HUDEP-2 (cell line): ENCODE measurements around the gene TGFB1.
"Not testable (repeated sequence)": the region's sequence is repeated elsewhere in the genome, so short reads cannot be mapped to it uniquely, and the experiment has no call there.

ENCODE experiments used
- DNase-seq, 76 experiments: peaks; one replicate each; lab custom pipeline; 2025; ENCODE audit not compliant: unreplicated experiment in 76 of 76; lab: John Stamatoyannopoulos, UW

TGFB1 gene

GRCh38 chr19:41350735-41351338, 2.9 kb downstream of the TGFB1 start:
- peak in 35 of 76 experiments; percentile 18 to 63 (median 35) for DNase-seq

DNA sequence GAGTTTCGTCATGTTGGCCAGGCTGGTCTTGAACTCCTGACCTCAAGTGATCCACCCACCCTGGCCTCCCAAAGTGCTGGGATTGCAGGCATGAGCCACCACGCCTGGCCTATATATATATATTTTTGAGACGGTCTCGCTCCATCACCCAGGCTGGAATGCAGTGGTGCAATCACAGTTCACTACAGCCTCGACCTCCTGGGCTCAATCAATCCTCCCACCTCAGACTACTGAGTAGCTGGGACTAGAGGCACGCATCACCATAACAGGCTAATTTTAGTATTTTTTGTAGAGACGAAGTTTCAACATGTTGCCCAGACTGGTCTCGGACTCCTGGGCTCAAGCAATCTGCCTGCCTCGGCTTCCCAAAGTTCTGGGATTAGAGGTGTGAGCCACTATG, 6.8 kb downstream of the TGFB1 start:
- not testable (repeated sequence) for DNase-seq

DNA sequence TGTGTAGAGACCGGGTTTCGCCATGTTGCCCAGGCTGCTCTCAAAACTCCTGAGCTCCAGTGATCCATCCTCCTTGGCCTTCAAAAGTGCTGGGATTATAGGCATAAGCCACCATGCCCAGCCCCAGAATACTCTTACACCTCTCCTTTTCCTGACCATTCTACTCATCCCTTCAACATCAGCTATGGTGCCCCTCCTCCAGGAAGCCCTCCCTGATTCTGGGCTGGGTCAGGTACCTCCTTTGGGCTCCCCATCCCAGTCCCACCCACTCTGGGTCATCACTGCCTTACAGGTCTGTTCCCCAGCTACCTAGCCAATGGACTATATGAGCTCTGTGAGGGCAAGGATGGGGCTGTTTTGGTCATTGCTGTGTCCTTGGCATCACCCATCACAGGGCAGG, 9.6 kb downstream of the TGFB1 start:
- no peak for DNase-seq

DNA sequence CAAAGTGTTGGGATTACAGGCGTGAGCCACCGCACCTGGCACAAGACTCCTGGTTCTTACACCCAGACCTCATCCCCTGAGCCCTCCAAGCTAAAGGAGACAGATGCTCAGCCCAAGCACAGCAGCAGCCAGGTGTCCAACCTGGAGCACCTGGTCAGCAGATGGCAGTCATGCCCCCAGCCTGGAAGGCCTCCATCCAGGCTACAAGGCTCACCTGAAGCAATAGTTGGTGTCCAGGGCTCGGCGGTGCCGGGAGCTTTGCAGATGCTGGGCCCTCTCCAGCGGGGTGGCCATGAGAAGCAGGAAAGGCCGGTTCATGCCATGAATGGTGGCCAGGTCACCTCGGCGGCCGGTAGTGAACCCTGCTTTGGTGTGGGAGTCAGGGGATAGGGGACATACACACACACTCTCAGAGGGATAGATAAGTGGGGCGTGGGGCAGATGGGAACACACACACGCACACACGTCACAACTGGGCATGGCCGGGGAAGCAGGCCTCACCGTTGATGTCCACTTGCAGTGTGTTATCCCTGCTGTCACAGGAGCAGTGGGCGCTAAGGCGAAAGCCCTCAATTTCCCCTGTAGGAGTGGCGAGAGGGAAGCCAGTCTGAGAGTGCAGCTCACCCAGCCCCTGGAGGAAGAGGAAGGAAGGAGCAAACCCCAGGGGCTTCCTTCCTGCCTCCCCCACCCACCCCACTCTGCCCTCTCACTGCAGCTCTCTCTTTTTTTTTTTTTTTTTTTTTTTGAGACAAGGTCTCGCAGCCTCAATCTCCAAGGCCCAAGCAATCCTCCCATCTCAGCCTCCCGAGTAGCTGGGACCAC, 11.8 kb downstream of the TGFB1 start:
- DNase-seq = no peak

DNA sequence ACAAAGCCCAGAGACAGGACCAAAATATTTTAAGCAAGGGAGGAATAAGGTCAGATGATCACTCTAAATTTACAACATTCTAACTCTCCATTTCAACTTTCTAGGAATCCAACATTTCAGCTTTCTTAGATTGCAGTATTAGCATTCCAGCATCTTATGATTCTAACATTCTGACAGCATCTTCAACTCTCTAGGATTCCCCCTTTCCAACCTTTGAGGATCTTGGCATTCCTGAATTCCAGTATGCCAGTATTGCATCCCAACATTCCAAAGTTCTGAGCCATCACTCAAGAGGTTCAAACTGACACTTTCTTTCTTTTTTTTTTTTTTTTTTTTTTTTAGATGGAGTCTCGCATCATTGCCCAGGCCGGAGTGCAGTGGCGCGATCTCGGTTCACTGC, 13.8 kb downstream of the TGFB1 start:
- DNase-seq = no peak

DNA sequence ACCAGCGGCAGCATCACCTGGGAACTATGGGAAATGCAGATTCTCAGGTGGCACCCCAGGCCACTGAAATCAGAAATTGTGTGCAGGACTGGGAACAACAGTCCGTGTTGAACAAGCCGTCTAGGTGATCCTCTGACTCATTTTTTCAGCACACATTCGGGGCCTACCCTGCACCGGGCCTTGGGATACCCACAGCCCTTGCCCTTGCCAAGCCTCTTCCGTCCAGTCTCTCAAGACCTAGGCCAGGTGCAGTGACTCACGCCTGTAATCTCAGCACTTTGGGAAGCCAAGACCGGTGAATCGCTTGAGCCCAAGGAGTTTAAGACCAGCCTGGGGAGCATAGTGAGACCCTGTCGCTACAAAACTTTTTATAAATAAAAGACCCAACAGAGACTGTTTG, 18.3 kb downstream of the TGFB1 start:
- DNase-seq = no peak

GRCh38 chr19:41334793-41335192, 18.9 kb downstream of the TGFB1 start:
- no peak for DNase-seq

DNA sequence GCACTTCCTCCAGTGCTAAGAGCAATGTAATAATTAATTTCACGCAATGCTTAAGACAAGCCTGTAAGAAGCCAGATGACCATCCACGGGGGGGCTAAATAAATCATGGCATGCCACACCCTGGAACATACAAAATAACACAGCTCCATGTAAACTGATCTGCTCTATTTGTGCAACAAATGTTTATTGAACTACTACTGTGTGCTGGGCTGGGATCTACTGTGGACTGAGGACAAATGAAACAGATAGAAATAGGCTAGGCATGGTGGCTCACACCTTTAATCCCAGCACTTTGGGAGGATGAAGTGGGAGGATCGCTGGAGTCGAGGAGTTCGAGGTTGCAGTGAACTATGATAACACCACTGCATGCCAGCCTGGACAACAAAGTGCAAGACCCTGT, 21.3 kb downstream of the TGFB1 start:
- no peak for DNase-seq

GRCh38 chr19:41332000-41332399, 21.7 kb downstream of the TGFB1 start:
- no peak for DNase-seq

- no peak for DNase-seq
Measured at GRCh38 chr19:41330946-41331678, 22.6 kb downstream of the TGFB1 start.

DNA sequence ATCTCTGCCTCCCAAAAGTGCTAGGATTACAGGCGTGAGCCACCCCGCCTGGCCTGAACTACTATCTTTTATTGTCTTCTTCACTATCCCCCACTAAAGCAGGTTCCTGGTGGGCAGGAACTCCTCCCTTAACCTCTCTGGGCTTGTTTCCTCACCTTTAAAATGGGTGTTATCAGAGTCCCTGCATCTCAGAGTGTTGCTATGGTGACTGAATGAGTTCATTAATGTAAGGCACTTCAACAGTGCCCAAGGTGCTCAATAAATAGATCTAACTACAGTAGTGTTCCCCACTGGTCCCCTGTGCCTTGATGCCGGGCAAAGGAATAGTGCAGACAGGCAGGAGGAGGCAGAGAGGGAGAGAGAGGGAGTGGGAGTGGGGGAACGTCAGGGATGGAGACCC, 23.2 kb downstream of the TGFB1 start:
- DNase-seq = no peak

DNA sequence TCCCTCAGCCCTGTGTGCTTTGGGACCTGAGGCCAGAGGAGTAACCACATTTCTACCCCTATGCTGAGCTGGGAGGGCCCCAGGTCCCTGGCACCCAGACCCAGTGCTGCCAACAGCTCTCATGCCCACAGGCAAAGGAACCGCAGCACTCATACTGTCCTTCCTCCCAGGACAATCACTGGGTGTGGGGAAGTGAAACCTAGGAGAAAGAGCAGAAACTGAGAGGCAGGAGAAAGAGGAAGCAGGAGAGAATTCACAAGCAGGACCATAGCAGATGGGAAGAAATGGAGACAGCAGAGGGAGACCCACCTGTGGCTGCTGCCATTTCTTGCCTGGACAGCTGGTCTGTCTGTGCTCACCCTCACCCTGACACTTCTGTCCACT, 24.9 kb downstream of the TGFB1 start:
- DNase-seq = no peak

- no peak for DNase-seq
Measured at GRCh38 chr19:41328157-41328841, 25.4 kb downstream of the TGFB1 start.

- DNase-seq = peak in 66 of 76 experiments; percentile 35 to 89 (median 73)
Measured at GRCh38 chr19:41327576-41328156, 26.1 kb downstream of the TGFB1 start.

DNA sequence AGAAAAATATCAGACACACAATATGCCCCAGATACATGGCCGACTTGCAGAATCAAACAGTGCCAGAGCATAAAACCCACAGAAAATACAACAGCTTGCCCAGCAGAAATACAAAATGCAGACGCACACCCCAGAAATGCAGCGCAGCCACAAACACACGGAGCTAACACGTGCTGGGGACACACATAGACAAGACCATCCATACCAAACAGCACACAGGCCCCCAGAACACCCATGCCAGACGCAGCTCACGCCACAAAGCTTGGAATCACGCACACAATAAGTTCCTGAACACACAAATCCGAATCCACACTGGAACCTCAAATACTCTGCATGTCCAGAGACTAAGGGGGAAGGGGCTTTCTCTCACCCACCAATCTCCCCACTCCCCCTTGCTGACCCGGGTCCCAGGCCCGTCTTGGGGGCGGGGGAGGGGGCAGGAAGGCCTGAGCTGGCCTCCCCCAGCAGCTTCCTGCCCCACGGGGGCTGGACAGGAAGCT, 26.6 kb downstream of the TGFB1 start:
- peak in 1 of 76 experiments; percentile 39 for DNase-seq

- peak in 1 of 76 experiments; percentile 12 for DNase-seq
Measured at GRCh38 chr19:41325947-41326706, 27.6 kb downstream of the TGFB1 start.

- no peak for DNase-seq
Measured at GRCh38 chr19:41325640-41325946, 28.1 kb downstream of the TGFB1 start.

- peak in 8 of 76 experiments; percentile 16 to 50 (median 22) for DNase-seq
Measured at GRCh38 chr19:41324921-41325639, 28.6 kb downstream of the TGFB1 start.

DNA sequence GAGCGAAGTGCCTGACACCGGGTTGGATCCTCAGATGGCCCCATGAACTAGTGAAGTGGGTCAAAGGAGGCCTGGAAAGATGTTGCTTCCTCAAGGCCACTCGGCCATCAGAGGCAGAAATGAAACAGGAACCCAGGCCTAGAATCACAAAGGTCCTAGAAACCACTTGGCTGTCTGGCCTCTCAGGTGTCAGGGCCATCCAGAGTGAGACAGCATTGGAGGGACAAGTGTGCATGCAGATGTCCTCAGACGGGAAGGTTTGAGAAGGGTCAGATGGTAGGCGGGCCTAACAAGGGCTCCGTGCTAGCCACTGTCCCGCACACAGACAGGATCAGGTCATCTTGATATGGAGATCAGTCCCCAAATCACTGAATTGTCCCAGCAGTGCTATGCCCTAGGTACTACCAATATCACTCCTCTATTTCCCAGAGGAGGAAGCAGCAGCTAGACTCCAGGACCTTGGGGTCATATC, 29.5 kb downstream of the TGFB1 start:
- peak in 6 of 76 experiments; percentile 17 to 49 (median 38) for DNase-seq
